Fibroblast of skin of scalp (primary cell): ENCODE data around the gene NANOGP8.
"Not testable (repeated sequence)": the region's sequence is repeated elsewhere in the genome, so short reads cannot be mapped to it uniquely, and the experiment has no call there.

Experiments
- DNase-seq: peaks from one replicate; pipeline ENCODE4 v3.0.0-alpha.2; 2013

NANOGP8 gene

GRCh38 chr15:35092846-35093245 lies 7.8 kb upstream of the NANOGP8 start:
- no peak for DNase-seq

- no peak for DNase-seq
These were observed 7.2 kb upstream of the NANOGP8 start for GRCh38 chr15:35092311-35092710.

GRCh38 chr15:35090104-35090807 lies 5.2 kb upstream of the NANOGP8 start:
- DNase-seq, result no peak

GRCh38 chr15:35089551-35089950 lies 4.5 kb upstream of the NANOGP8 start:
- DNase-seq, result no peak

- no peak for DNase-seq
These were observed 3.2 kb upstream of the NANOGP8 start for GRCh38 chr15:35088329-35088728.

- no peak for DNase-seq
These were observed 2.7 kb upstream of the NANOGP8 start for GRCh38 chr15:35087759-35088158.

GRCh38 chr15:35082371-35083348 lies 2.4 kb downstream of the NANOGP8 start:
- DNase-seq, result not testable (repeated sequence)

GRCh38 chr15:35081626-35082365 lies 3.3 kb downstream of the NANOGP8 start:
- not testable (repeated sequence) for DNase-seq

- peak; percentile 9 for DNase-seq
These were observed 4.9 kb downstream of the NANOGP8 start for GRCh38 chr15:35080226-35080625.

GRCh38 chr15:35078221-35078915 lies 6.7 kb downstream of the NANOGP8 start:
- peak; percentile 62 for DNase-seq

GRCh38 chr15:35071106-35071505 lies 14.0 kb downstream of the NANOGP8 start:
- DNase-seq, result no peak

- DNase-seq, result no peak
These were observed 16.1 kb downstream of the NANOGP8 start for GRCh38 chr15:35068846-35069475.

- no peak for DNase-seq
These were observed 17.4 kb downstream of the NANOGP8 start for GRCh38 chr15:35067496-35068347.

- DNase-seq, result no peak
These were observed 19.0 kb downstream of the NANOGP8 start for GRCh38 chr15:35066094-35066493.

- no peak for DNase-seq
These were observed 20.4 kb downstream of the NANOGP8 start for GRCh38 chr15:35064576-35065190.

- no peak for DNase-seq
These were observed 22.4 kb downstream of the NANOGP8 start for GRCh38 chr15:35062738-35063099.

- no peak for DNase-seq
These were observed 23.0 kb downstream of the NANOGP8 start for GRCh38 chr15:35061825-35062737.

GRCh38 chr15:35061161-35061824 lies 23.8 kb downstream of the NANOGP8 start:
- peak; percentile 20 for DNase-seq

GRCh38 chr15:35060591-35060990 lies 24.5 kb downstream of the NANOGP8 start:
- peak; percentile 38 for DNase-seq
